GM12878 (cell line): Measurements from ENCODE around the gene PITPNM2. TPM values are rescaled to one million over a fixed set of nuclear protein-coding genes. Genes with fewer than 3 reads are reported as not detected.

ENCODE experiments used
- polyA plus RNA-seq, 11 experiments: library from polyadenylated mRNA; depleted of rRNA in 4 of 11; unstranded in 6 of 11; stranded (reverse) in 5 of 11; fragments of >200 nt; fragmentation: Nextera tagmentation in 4 of 11; fragmentation: Illumina TruSeq in 1 of 11; extraction: Ambion mirVana in 4 of 11; extraction: Trizol in 1 of 11; gene quantifications; 1 replicate in 1 of 11; 2 replicates in 10 of 11; pipeline versions ENCODE4 v1.2.1 to v1.2.3, GENCODE V29; 2011 to 2016; ENCODE audit warnings: inconsistent platforms in 2 of 11, missing spikeins in 2 of 11, low read depth in 1 of 11
- total RNA-seq, 4 experiments: library from RNA; depleted of rRNA in 3 of 4; stranded (reverse); fragments of >200 nt in 3 of 4; fragmentation: Illumina TruSeq in 1 of 4; extraction: Trizol in 1 of 4; gene quantifications; 2 replicates each; pipeline versions ENCODE4 v1.2.1 to v1.2.3, GENCODE V29; 2013 to 2021

PITPNM2 gene
- total and polyA plus RNA-seq, 10 of the 15 experiments (the other 5 are each of a cell fraction or from before 2014, with no cell fraction given), result 0.03 to 1.0 (median 0.24) TPM; not detected in 1

Other genes with a start within 250 kb of the PITPNM2 start
Only the 7 nearest of the 8 such genes appear.
- 4.0 and 4.1 TPM in 2 replicates for gene ABCB9, start 184.6 kb downstream of the PITPNM2 start, total RNA-seq (2014; rRNA removed)
- gene ABCB9, start 184.6 kb downstream of the PITPNM2 start, total RNA-seq (2014; rRNA removed; fragmentation: Illumina TruSeq; extraction: Trizol), result 2.7 and 3.0 TPM in 2 replicates
- 3.7 and 4.9 TPM in 2 replicates for gene ABCB9, start 184.6 kb downstream of the PITPNM2 start, total RNA-seq (2021)
- 0.58 and 0.85 TPM in 2 replicates for gene ABCB9, start 184.6 kb downstream of the PITPNM2 start, polyA plus RNA-seq (2011; rRNA removed)
- gene ABCB9, start 184.6 kb downstream of the PITPNM2 start, polyA plus RNA-seq (2014; fragmentation: Illumina TruSeq; extraction: Trizol), result 0.65 and 1.4 TPM in 2 replicates
- gene ABCB9, start 184.6 kb downstream of the PITPNM2 start, polyA plus RNA-seq (2014; fragmentation: Nextera tagmentation; extraction: Ambion mirVana), result under 1 TPM; 0.37 to 0.43 TPM
- gene ABCB9, start 184.6 kb downstream of the PITPNM2 start, polyA plus RNA-seq (2014; rRNA removed), result 4.6 and 5.3 TPM in 2 replicates
- gene ABCB9, start 184.6 kb downstream of the PITPNM2 start, polyA plus RNA-seq (2016; fragmentation: Nextera tagmentation; extraction: Ambion mirVana), result 1 to 10 TPM; 3.2 to 4.3 TPM
- 14.3 and 16.9 TPM in 2 replicates for gene OGFOD2, start 175.8 kb downstream of the PITPNM2 start, total RNA-seq (2014; rRNA removed)
- 5.4 and 6.3 TPM in 2 replicates for gene OGFOD2, start 175.8 kb downstream of the PITPNM2 start, total RNA-seq (2014; rRNA removed; fragmentation: Illumina TruSeq; extraction: Trizol)
- gene OGFOD2, start 175.8 kb downstream of the PITPNM2 start, total RNA-seq (2021), result 18.7 and 21.8 TPM in 2 replicates
- 9.2 and 15.6 TPM in 2 replicates for gene OGFOD2, start 175.8 kb downstream of the PITPNM2 start, polyA plus RNA-seq (2011; rRNA removed)
- 3.3 and 4.5 TPM in 2 replicates for gene OGFOD2, start 175.8 kb downstream of the PITPNM2 start, polyA plus RNA-seq (2014; fragmentation: Illumina TruSeq; extraction: Trizol)
- 1 to 10 TPM in 1 of 2 experiments, under 1 TPM in 1; 0.93 to 1.8 TPM for gene OGFOD2, start 175.8 kb downstream of the PITPNM2 start, polyA plus RNA-seq (2014; fragmentation: Nextera tagmentation; extraction: Ambion mirVana)
- 28.0 and 29.2 TPM in 2 replicates for gene OGFOD2, start 175.8 kb downstream of the PITPNM2 start, polyA plus RNA-seq (2014; rRNA removed)
- gene OGFOD2, start 175.8 kb downstream of the PITPNM2 start, polyA plus RNA-seq (2016; fragmentation: Nextera tagmentation; extraction: Ambion mirVana), result 10 to 100 TPM; 27.3 to 28.6 TPM
- gene ARL6IP4, start 170.4 kb downstream of the PITPNM2 start, total RNA-seq (2014; rRNA removed), result 190 TPM in 2 replicates
- gene ARL6IP4, start 170.4 kb downstream of the PITPNM2 start, total RNA-seq (2014; rRNA removed; fragmentation: Illumina TruSeq; extraction: Trizol), result 174 and 188 TPM in 2 replicates
- gene ARL6IP4, start 170.4 kb downstream of the PITPNM2 start, total RNA-seq (2021), result 200 and 201 TPM in 2 replicates
- 106 and 137 TPM in 2 replicates for gene ARL6IP4, start 170.4 kb downstream of the PITPNM2 start, polyA plus RNA-seq (2011; rRNA removed)
- gene ARL6IP4, start 170.4 kb downstream of the PITPNM2 start, polyA plus RNA-seq (2014; fragmentation: Illumina TruSeq; extraction: Trizol), result 53.4 and 144 TPM in 2 replicates
- gene ARL6IP4, start 170.4 kb downstream of the PITPNM2 start, polyA plus RNA-seq (2014; fragmentation: Nextera tagmentation; extraction: Ambion mirVana), result 10 to 100 TPM in 1 of 2 experiments, 1 to 10 TPM in 1; 2.5 to 14.1 TPM
- 188 and 210 TPM in 2 replicates for gene ARL6IP4, start 170.4 kb downstream of the PITPNM2 start, polyA plus RNA-seq (2014; rRNA removed)
- gene ARL6IP4, start 170.4 kb downstream of the PITPNM2 start, polyA plus RNA-seq (2016; fragmentation: Nextera tagmentation; extraction: Ambion mirVana), result 100 to 1,000 TPM; 319 to 320 TPM
- 53.5 and 66.9 TPM in 2 replicates for gene MPHOSPH9, start 82.1 kb upstream of the PITPNM2 start, total RNA-seq (2014; rRNA removed)
- gene MPHOSPH9, start 82.1 kb upstream of the PITPNM2 start, total RNA-seq (2014; rRNA removed; fragmentation: Illumina TruSeq; extraction: Trizol), result 72.2 and 80.2 TPM in 2 replicates
- 41.9 and 45.2 TPM in 2 replicates for gene MPHOSPH9, start 82.1 kb upstream of the PITPNM2 start, total RNA-seq (2021)
- gene MPHOSPH9, start 82.1 kb upstream of the PITPNM2 start, polyA plus RNA-seq (2011; rRNA removed), result 45.3 and 67.6 TPM in 2 replicates
- gene MPHOSPH9, start 82.1 kb upstream of the PITPNM2 start, polyA plus RNA-seq (2014; fragmentation: Illumina TruSeq; extraction: Trizol), result 46.2 and 55.8 TPM in 2 replicates
- gene MPHOSPH9, start 82.1 kb upstream of the PITPNM2 start, polyA plus RNA-seq (2014; fragmentation: Nextera tagmentation; extraction: Ambion mirVana), result 10 to 100 TPM; 11.5 to 13.3 TPM
- gene MPHOSPH9, start 82.1 kb upstream of the PITPNM2 start, polyA plus RNA-seq (2014; rRNA removed), result 35.9 and 44.8 TPM in 2 replicates
- 10 to 100 TPM; 51.2 to 58.1 TPM for gene MPHOSPH9, start 82.1 kb upstream of the PITPNM2 start, polyA plus RNA-seq (2016; fragmentation: Nextera tagmentation; extraction: Ambion mirVana)
- gene MTRFR, start 82.3 kb upstream of the PITPNM2 start, total RNA-seq (2014; rRNA removed), result 17.5 and 24.1 TPM in 2 replicates
- gene MTRFR, start 82.3 kb upstream of the PITPNM2 start, total RNA-seq (2014; rRNA removed; fragmentation: Illumina TruSeq; extraction: Trizol), result 30.7 and 31.1 TPM in 2 replicates
- 14.9 and 15.6 TPM in 2 replicates for gene MTRFR, start 82.3 kb upstream of the PITPNM2 start, total RNA-seq (2021)
- gene MTRFR, start 82.3 kb upstream of the PITPNM2 start, polyA plus RNA-seq (2011; rRNA removed), result 9.7 and 12.2 TPM in 2 replicates
- 24.5 and 27.8 TPM in 2 replicates for gene MTRFR, start 82.3 kb upstream of the PITPNM2 start, polyA plus RNA-seq (2014; fragmentation: Illumina TruSeq; extraction: Trizol)
- 10 to 100 TPM; 30.8 to 33.4 TPM for gene MTRFR, start 82.3 kb upstream of the PITPNM2 start, polyA plus RNA-seq (2014; fragmentation: Nextera tagmentation; extraction: Ambion mirVana)
- 21.0 and 25.0 TPM in 2 replicates for gene MTRFR, start 82.3 kb upstream of the PITPNM2 start, polyA plus RNA-seq (2014; rRNA removed)
- 10 to 100 TPM; 25.2 to 25.5 TPM for gene MTRFR, start 82.3 kb upstream of the PITPNM2 start, polyA plus RNA-seq (2016; fragmentation: Nextera tagmentation; extraction: Ambion mirVana)
- 79.6 and 95.3 TPM in 2 replicates for gene CDK2AP1, start 120.8 kb upstream of the PITPNM2 start, total RNA-seq (2014; rRNA removed)
- 59.8 and 67.5 TPM in 2 replicates for gene CDK2AP1, start 120.8 kb upstream of the PITPNM2 start, total RNA-seq (2014; rRNA removed; fragmentation: Illumina TruSeq; extraction: Trizol)
- gene CDK2AP1, start 120.8 kb upstream of the PITPNM2 start, total RNA-seq (2021), result 62.9 and 63.6 TPM in 2 replicates
- 86.1 and 108 TPM in 2 replicates for gene CDK2AP1, start 120.8 kb upstream of the PITPNM2 start, polyA plus RNA-seq (2011; rRNA removed)
- 108 and 120 TPM in 2 replicates for gene CDK2AP1, start 120.8 kb upstream of the PITPNM2 start, polyA plus RNA-seq (2014; fragmentation: Illumina TruSeq; extraction: Trizol)
- gene CDK2AP1, start 120.8 kb upstream of the PITPNM2 start, polyA plus RNA-seq (2014; fragmentation: Nextera tagmentation; extraction: Ambion mirVana), result 10 to 100 TPM; 42.4 to 54.7 TPM
- 66.9 and 74.3 TPM in 2 replicates for gene CDK2AP1, start 120.8 kb upstream of the PITPNM2 start, polyA plus RNA-seq (2014; rRNA removed)
- gene CDK2AP1, start 120.8 kb upstream of the PITPNM2 start, polyA plus RNA-seq (2016; fragmentation: Nextera tagmentation; extraction: Ambion mirVana), result 10 to 100 TPM; 22.0 to 24.6 TPM
- gene SBNO1, start 213.8 kb upstream of the PITPNM2 start, total RNA-seq (2014; rRNA removed), result 15.8 and 17.6 TPM in 2 replicates
- 29.9 and 31.1 TPM in 2 replicates for gene SBNO1, start 213.8 kb upstream of the PITPNM2 start, total RNA-seq (2014; rRNA removed; fragmentation: Illumina TruSeq; extraction: Trizol)
- gene SBNO1, start 213.8 kb upstream of the PITPNM2 start, total RNA-seq (2021), result 38.2 and 39.7 TPM in 2 replicates
- 19.8 and 29.3 TPM in 2 replicates for gene SBNO1, start 213.8 kb upstream of the PITPNM2 start, polyA plus RNA-seq (2011; rRNA removed)
- gene SBNO1, start 213.8 kb upstream of the PITPNM2 start, polyA plus RNA-seq (2014; fragmentation: Illumina TruSeq; extraction: Trizol), result 22.0 and 28.2 TPM in 2 replicates
- gene SBNO1, start 213.8 kb upstream of the PITPNM2 start, polyA plus RNA-seq (2014; fragmentation: Nextera tagmentation; extraction: Ambion mirVana), result 10 to 100 TPM in 1 of 2 experiments, 1 to 10 TPM in 1; 7.5 to 10.9 TPM
- 9.9 and 13.3 TPM in 2 replicates for gene SBNO1, start 213.8 kb upstream of the PITPNM2 start, polyA plus RNA-seq (2014; rRNA removed)
- 10 to 100 TPM; 33.1 to 37.8 TPM for gene SBNO1, start 213.8 kb upstream of the PITPNM2 start, polyA plus RNA-seq (2016; fragmentation: Nextera tagmentation; extraction: Ambion mirVana)